Activated CD4-positive, alpha-beta memory T cell treated with anti-CD3 and anti-CD28 coated beads, Interleukin-2, amount 10 ng/mL, durations not matched to agents 7 days and 5 days (primary cell): ENCODE data around the gene ATP2A3. TPM values are rescaled to one million over a fixed set of nuclear protein-coding genes. Genes with fewer than 3 reads are reported as not detected.

Source experiments
- CTCF ChIA-PET: fragments of 350-600 bp; sonication (Branson Sonifier 250); formaldehyde crosslinking; loops from one replicate; lab custom pipeline; 2021; ENCODE audit warnings: antibody characterized with exemption, inconsistent platforms; lab: Charles Lee
- POLR2A ChIA-PET: fragments of 350-600 bp; sonication (Branson Sonifier 250); formaldehyde crosslinking; loops from one replicate; lab custom pipeline; 2021; ENCODE audit warnings: antibody characterized with exemption; lab: Charles Lee
- DNase-seq: peaks from one replicate; pipeline ENCODE4 v3.0.0-alpha.2; 2020
- H3K27ac Mint-ChIP-seq: one replicate; pipeline ENCODE4 v1.8.0; 2021; ENCODE audit warnings: mild to moderate bottlenecking, mixed read lengths
- H3K27me3 Mint-ChIP-seq: one replicate; pipeline ENCODE4 v1.8.0; 2021; ENCODE audit warnings: mixed read lengths
- H3K36me3 Mint-ChIP-seq: one replicate; pipeline ENCODE4 v1.8.0; 2021; ENCODE audit warnings: low read depth, mixed read lengths
- H3K4me1 Mint-ChIP-seq: one replicate; pipeline ENCODE4 v1.8.0; 2021; ENCODE audit warnings: mixed read lengths
- H3K4me3 Mint-ChIP-seq: one replicate; pipeline ENCODE4 v1.8.0; 2021; ENCODE audit warnings: mild to moderate bottlenecking, mixed read lengths
- H3K9me3 Mint-ChIP-seq: one replicate; pipeline ENCODE4 v1.8.0; 2021; ENCODE audit warnings: mixed read lengths
- total RNA-seq, 2 experiments: library from RNA; stranded (reverse); gene quantifications; one replicate each; pipeline ENCODE4 v1.2.3, GENCODE V29; 2021

Gene ATP2A3
- total RNA-seq, 2 experiments from 2014 or later: 290 to 291 TPM

GRCh38 chr17:3988297-3989040 is 24.2 kb upstream of the ATP2A3 start:
- H3K4me1 Mint-ChIP-seq: peaks cover 12% of the 10 kb centered on the region
- H3K27ac Mint-ChIP-seq: no peak overlapping the region
- H3K9me3 Mint-ChIP-seq: no peaks in the 10 kb centered on the region
- peaks cover 8% of the 10 kb centered on the region for H3K27me3 Mint-ChIP-seq
- ChIA-PET CTCF (interaction anchor here (1.1 kb wide), 1 partner anchor 75 kb away, joined by 5 read pairs; no protein-coding TSS in a partner anchor), POLR2A (no interaction called here)
- no peaks in the 10 kb centered on the region for H3K36me3 Mint-ChIP-seq
- no peak overlapping the region for H3K4me3 Mint-ChIP-seq
- DNase-seq: no peak

- no peaks in the 10 kb centered on the region for H3K36me3 Mint-ChIP-seq
- POLR2A ChIA-PET: interaction anchor here (1.6 kb wide), 1 partner anchor 25 kb away, joined by 3 read pairs; no protein-coding TSS in a partner anchor
Observed at GRCh38 chr17:3986939-3987335, 22.7 kb upstream of the ATP2A3 start.

GRCh38 chr17:3986270-3986938 is 22.2 kb upstream of the ATP2A3 start:
- POLR2A ChIA-PET: interaction anchor here (1.6 kb wide), 1 partner anchor 24 kb away, joined by 3 read pairs; no protein-coding TSS in a partner anchor

More at GRCh38 chr17:3986939-3987335, 22.7 kb upstream of the ATP2A3 start:
- peaks cover 15% of the 10 kb centered on the region for H3K4me1 Mint-ChIP-seq
- DNase-seq: no peak
- H3K9me3 Mint-ChIP-seq: no peaks in the 10 kb centered on the region
- CTCF ChIA-PET: interaction anchor here (1.1 to 1.4 kb wide), 3 partner anchors 18 to 141 kb away, joined by 3 to 5 read pairs (median 3); partner anchors contain the start of gene NCBP3
- H3K4me3 Mint-ChIP-seq: no peak overlapping the region
- no peak overlapping the region for H3K27ac Mint-ChIP-seq
- H3K27me3 Mint-ChIP-seq: peaks cover 6% of the 10 kb centered on the region

GRCh38 chr17:3985846-3986245 is 21.6 kb upstream of the ATP2A3 start:
- POLR2A ChIA-PET: no interaction called here
- no peak overlapping the region for H3K27ac Mint-ChIP-seq

More at GRCh38 chr17:3986270-3986938, 22.2 kb upstream of the ATP2A3 start:
- Mint-ChIP-seq H3K4me3 (no peak overlapping the region), H3K4me1 (peaks cover 15% of the 10 kb centered on the region), H3K27me3 (peaks cover 6% of the 10 kb centered on the region), H3K36me3 (no peaks in the 10 kb centered on the region), H3K9me3 (no peaks in the 10 kb centered on the region), H3K27ac (no peak overlapping the region)
- no peak for DNase-seq
- CTCF ChIA-PET: interaction anchor here (1.1 to 1.4 kb wide), 2 partner anchors 19 to 140 kb away, joined by 3 read pairs; partner anchors contain the start of gene NCBP3

GRCh38 chr17:3983606-3984484 is 19.6 kb upstream of the ATP2A3 start:
- H3K36me3 Mint-ChIP-seq: no peaks in the 10 kb centered on the region
- DNase-seq: no peak
- H3K27ac Mint-ChIP-seq: no peak overlapping the region
- peaks cover 3% of the 10 kb centered on the region for H3K27me3 Mint-ChIP-seq
- no peaks in the 10 kb centered on the region for H3K9me3 Mint-ChIP-seq
- ChIA-PET CTCF (no interaction called here), POLR2A (interaction anchor here (1.3 kb wide), 1 partner anchor 19 kb away, joined by 3 read pairs; the partner anchor contains the start of gene ATP2A3)
- H3K4me3 Mint-ChIP-seq: no peak overlapping the region
- H3K4me1 Mint-ChIP-seq: peaks cover 18% of the 10 kb centered on the region

More at GRCh38 chr17:3985846-3986245, 21.6 kb upstream of the ATP2A3 start:
- no peaks in the 10 kb centered on the region for H3K36me3 Mint-ChIP-seq
- DNase-seq: no peak
- no peaks in the 10 kb centered on the region for H3K9me3 Mint-ChIP-seq
- peaks cover 3% of the 10 kb centered on the region for H3K27me3 Mint-ChIP-seq
- no peak overlapping the region for H3K4me3 Mint-ChIP-seq
- CTCF ChIA-PET: no interaction called here
- peaks cover 15% of the 10 kb centered on the region for H3K4me1 Mint-ChIP-seq

- no peaks in the 10 kb centered on the region for H3K9me3 Mint-ChIP-seq
- POLR2A ChIA-PET: no interaction called here
- no peaks in the 10 kb centered on the region for H3K36me3 Mint-ChIP-seq
- peaks cover 18% of the 10 kb centered on the region for H3K4me1 Mint-ChIP-seq
- peaks cover 3% of the 10 kb centered on the region for H3K27me3 Mint-ChIP-seq
- CTCF ChIA-PET: no interaction called here
- DNase-seq: no peak
- H3K4me3 Mint-ChIP-seq: no peak overlapping the region
- no peak overlapping the region for H3K27ac Mint-ChIP-seq
Observed at GRCh38 chr17:3982541-3983017, 18.3 kb upstream of the ATP2A3 start.

GRCh38 chr17:3982113-3982512 is 17.9 kb upstream of the ATP2A3 start:
- ChIA-PET POLR2A (no interaction called here), CTCF (no interaction called here)
- H3K4me1 Mint-ChIP-seq: peaks cover 18% of the 10 kb centered on the region
- H3K9me3 Mint-ChIP-seq: no peaks in the 10 kb centered on the region
- H3K4me3 Mint-ChIP-seq: no peak overlapping the region
- no peak overlapping the region for H3K27ac Mint-ChIP-seq
- DNase-seq: no peak
- H3K36me3 Mint-ChIP-seq: no peaks in the 10 kb centered on the region
- H3K27me3 Mint-ChIP-seq: peaks cover 3% of the 10 kb centered on the region

- ChIA-PET POLR2A (no interaction called here), CTCF (interaction anchor here (0.6 kb wide), 1 partner anchor 218 kb away, joined by 3 read pairs; no protein-coding TSS in a partner anchor)
- no peak overlapping the region for H3K27ac Mint-ChIP-seq
- no peaks in the 10 kb centered on the region for H3K9me3 Mint-ChIP-seq
- H3K4me3 Mint-ChIP-seq: no peak overlapping the region
- no peak for DNase-seq
- H3K27me3 Mint-ChIP-seq: peaks cover 2% of the 10 kb centered on the region
- H3K36me3 Mint-ChIP-seq: no peaks in the 10 kb centered on the region
- H3K4me1 Mint-ChIP-seq: peaks cover 18% of the 10 kb centered on the region
Observed at GRCh38 chr17:3981455-3981854, 17.2 kb upstream of the ATP2A3 start.

GRCh38 chr17:3980381-3981014 is 16.3 kb upstream of the ATP2A3 start:
- ChIA-PET POLR2A (interaction anchor here (0.7 to 1.6 kb wide), 2 partner anchors 16 to 97 kb away, joined by 3 read pairs; partner anchors contain the start of gene ATP2A3), CTCF (no interaction called here)
- Mint-ChIP-seq H3K36me3 (no peaks in the 10 kb centered on the region), H3K4me1 (peaks cover 18% of the 10 kb centered on the region), H3K9me3 (no peaks in the 10 kb centered on the region), H3K27ac (no peak overlapping the region), H3K27me3 (no peaks in the 10 kb centered on the region), H3K4me3 (no peak overlapping the region)
- no peak for DNase-seq

- CTCF ChIA-PET: no interaction called here
- H3K27ac Mint-ChIP-seq: no peak overlapping the region
Observed at GRCh38 chr17:3979290-3979611, 15.0 kb upstream of the ATP2A3 start.

GRCh38 chr17:3978421-3979289 is 14.4 kb upstream of the ATP2A3 start:
- Mint-ChIP-seq H3K4me3 (no peak overlapping the region), H3K36me3 (peaks cover 4% of the 10 kb centered on the region), H3K27me3 (no peaks in the 10 kb centered on the region), H3K4me1 (peaks cover 13% of the 10 kb centered on the region), H3K9me3 (peaks cover 9% of the 10 kb centered on the region), H3K27ac (no peak overlapping the region)
- no peak for DNase-seq
- ChIA-PET CTCF (no interaction called here), POLR2A (interaction anchor here (1.6 kb wide), 1 partner anchor 14 kb away, joined by 3 read pairs; the partner anchor contains the start of gene ATP2A3)

More at GRCh38 chr17:3979290-3979611, 15.0 kb upstream of the ATP2A3 start:
- Mint-ChIP-seq H3K4me3 (no peak overlapping the region), H3K4me1 (peaks cover 17% of the 10 kb centered on the region), H3K9me3 (peaks cover 9% of the 10 kb centered on the region), H3K36me3 (peaks cover 4% of the 10 kb centered on the region), H3K27me3 (no peaks in the 10 kb centered on the region)
- POLR2A ChIA-PET: interaction anchor here (1.6 kb wide), 1 partner anchor 14 kb away, joined by 3 read pairs; the partner anchor contains the start of gene ATP2A3
- DNase-seq: no peak
